Panc1 (cell line): ENCODE results near the gene NT5C3A. TPM values are rescaled to one million over a fixed set of nuclear protein-coding genes. Genes with fewer than 3 reads are reported as not detected.

Experiments used
- ATAC-seq: fragments of 200-7000 bp; cut with Tn5 transposase; 2 replicates; pipeline ENCODE4 v1.9.1; 2020; ENCODE audit warnings: mild to moderate bottlenecking, moderate library complexity
- Bru-seq: library from RNA; stranded (reverse); fragments of 400-500 nt; gene quantifications from one replicate; lab custom pipeline; 2021; lab: Mats Ljungman, UMichigan
- BruChase-seq, 2 experiments: library from RNA; stranded (reverse); fragments of 400-500 nt; gene quantifications; one replicate each; lab custom pipeline; 2021; lab: Mats Ljungman, UMichigan
- BruUV-seq: library from RNA; stranded (reverse); fragments of 400-500 nt; replicated peaks from 2 replicates; lab custom pipeline; 2021; lab: Mats Ljungman, UMichigan
- CTCF ChIA-PET: fragments of 300-600 bp; sonication (Branson Sonifier 250); formaldehyde crosslinking; loops from one replicate; lab custom pipeline; 2022; ENCODE audit warnings: antibody characterized with exemption; lab: Charles Lee
- POLR2A ChIA-PET: fragments of 300-600 bp; sonication (Branson Sonifier 250); formaldehyde crosslinking; loops from one replicate; lab custom pipeline; 2022; ENCODE audit warnings: antibody characterized with exemption; lab: Charles Lee
- DNase-seq: peaks from one replicate; pipeline ENCODE4 v3.0.0-alpha.2; 2010; ENCODE audit warnings: low read depth, low spot score
- H3K27ac ChIP-seq: 2 replicates; pipeline ENCODE4 v1.5.1; 2011; ENCODE audit warnings: mild to moderate bottlenecking, low read length, inconsistent platforms
- H3K27me3 ChIP-seq: fragments of 200-500 bp; sonication (Bioruptor generic); 2 replicates; pipeline ENCODE4 v1.6.0; 2014; ENCODE audit warnings: low read length, inconsistent platforms; ENCODE audit not compliant: control insufficient read depth, insufficient read depth
- H3K36me3 ChIP-seq: fragments of 200-500 bp; sonication (Bioruptor generic); 2 replicates; pipeline ENCODE4 v1.5.1; 2014; ENCODE audit warnings: inconsistent platforms, mild to moderate bottlenecking, low read length, moderate library complexity; ENCODE audit not compliant: control insufficient read depth, insufficient read depth
- H3K4me1 ChIP-seq: 2 replicates; pipeline ENCODE4 v1.5.1; 2011; ENCODE audit warnings: inconsistent platforms, mild to moderate bottlenecking, low read length, moderate library complexity; ENCODE audit not compliant: control insufficient read depth, insufficient read depth
- H3K4me3 ChIP-seq, 2 experiments: 2 replicates each; pipeline ENCODE4 v1.5.1; 2011 to 2012; ENCODE audit warnings: low read depth in 2 of 2, low read length in 2 of 2, mild to moderate bottlenecking in 2 of 2, inconsistent platforms in 1 of 2, moderate library complexity in 1 of 2
- H3K9me3 ChIP-seq: fragments of 200-500 bp; sonication (Bioruptor generic); 2 replicates; pipeline ENCODE4 v1.5.1; 2014; ENCODE audit warnings: low read depth, mild to moderate bottlenecking, inconsistent platforms, low read length, moderate library complexity; ENCODE audit not compliant: control insufficient read depth, insufficient read depth
- SIN3A ChIP-seq: IDR thresholded peaks from 2 replicates; pipeline ENCODE4 v1.6.1; 2012; ENCODE audit warnings: low read depth, mild to moderate bottlenecking, low read length, moderate library complexity, borderline replicate concordance; ENCODE audit not compliant: insufficient read depth
- TCF7L2 ChIP-seq: IDR thresholded peaks from 2 replicates; pipeline ENCODE4 v1.6.1; 2011; ENCODE audit warnings: mild to moderate bottlenecking, low read depth, low read length, inconsistent platforms
- in situ Hi-C: cut with HindIII; loops from 2 replicates; pipeline ENCODE4 v1.10.0; 2016; ENCODE audit warnings: low sequenced_read_pairs, low pct_unique_long_range_greater_than_20kb
- intact Hi-C: fragments of 100-400 bp; cut with micrococcal nuclease; formaldehyde crosslinking; loops from one replicate; pipeline ENCODE4 v1.10.0; 2022; ENCODE audit not compliant: unreplicated experiment
- long read RNA-seq: library from polyadenylated mRNA; unstranded; transcript quantifications from one replicate; pipeline ENCODE4 v2.0.0, GENCODE V29; 2021; ENCODE audit not compliant: unreplicated experiment
- polyA plus RNA-seq: library from polyadenylated mRNA; unstranded; fragments of >200 nt; gene quantifications from one replicate; pipeline ENCODE4 v1.2.1, GENCODE V29; 2012; ENCODE audit warnings: missing spikeins; ENCODE audit not compliant: insufficient read length
- total RNA-seq: library from RNA; stranded (reverse); gene quantifications from one replicate; pipeline ENCODE4 v1.2.1, GENCODE V29; 2021; ENCODE audit not compliant: unreplicated experiment
- TF ChIP-seq, protein P1 (sequence below), 2 experiments: IDR thresholded peaks; 2 replicates each; pipeline ENCODE4 v1.6.1; 2011 to 2012; ENCODE audit warnings: low read depth in 2 of 2, control low read depth in 1 of 2, low read length in 1 of 2, mild to moderate bottlenecking in 1 of 2, moderate library complexity in 1 of 2; ENCODE audit not compliant: insufficient read depth in 1 of 2
- TF ChIP-seq, protein P2 (sequence below): fragments of 450-650 bp; IDR thresholded peaks from 2 replicates; pipeline ENCODE4 v1.5.1; 2017; ENCODE audit warnings: mild to moderate bottlenecking

Gene NT5C3A
- 29.1 TPM for total RNA-seq
- 12.5 TPM for polyA plus RNA-seq
- Bru-seq, nascent RNA: percentile 88 among the genes with signal in this experiment
- BruChase-seq, experiment 1, labeled RNA remaining after a 2-hour chase: percentile 77 among the genes with signal in this experiment
- percentile 79 among the genes with signal in this experiment for BruChase-seq, experiment 2, labeled RNA remaining after a 6-hour chase
- long read RNA-seq, transcript NT5C3A-204 (10 exons, 1,759 nt): minor isoform, 19 of 74 reads
- long read RNA-seq, transcript NT5C3A-201 (9 exons, 1,704 nt): major isoform, 32 of 74 reads
- long read RNA-seq, partial matches to known transcripts: 4 of 74 reads
- long read RNA-seq, other reads (novel, unspliced or antisense): 17 of 74 reads

DNA sequence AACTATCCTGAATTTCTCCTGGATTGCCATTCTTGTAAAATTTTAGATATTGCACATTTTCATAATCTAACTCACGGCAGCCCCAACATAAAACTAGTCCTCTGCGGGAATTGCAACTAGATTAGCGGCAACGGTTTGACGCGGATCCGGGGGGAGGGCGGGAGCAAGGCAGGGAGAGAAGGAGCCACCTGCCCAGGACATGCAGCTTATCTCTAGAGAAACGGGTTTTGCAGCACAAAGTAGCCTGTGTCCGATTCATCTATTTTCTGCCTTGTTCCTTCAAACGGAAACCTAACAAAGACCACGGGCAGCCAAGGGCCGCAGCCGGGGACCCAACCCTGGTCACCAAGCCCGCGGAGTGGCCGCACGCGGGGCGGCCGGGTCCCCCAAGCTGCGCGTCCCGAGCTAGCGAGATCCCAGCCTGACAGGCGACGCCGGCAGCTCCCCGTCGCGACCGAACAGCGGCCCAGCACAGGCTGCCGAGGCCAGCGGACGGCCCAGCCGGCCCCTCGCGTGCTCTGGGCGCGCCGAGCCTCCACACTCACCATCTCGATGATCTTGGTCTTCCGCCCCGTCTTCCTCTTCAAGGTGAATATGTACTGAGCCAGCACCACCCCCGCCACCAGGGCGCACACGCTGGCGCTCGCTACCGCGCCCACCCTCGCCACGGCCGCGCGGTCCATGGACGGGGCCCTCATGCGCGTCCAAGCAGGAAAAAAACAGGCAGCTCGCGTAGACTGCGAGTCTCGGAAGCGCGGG, at the start of gene NT5C3A:
NT5C3A (minus strand) TSS at position 754 of the 759 bp plus-strand sequence; CDS start at position 683, 71 bp downstream.
- DNase-seq: no peak

DNA sequence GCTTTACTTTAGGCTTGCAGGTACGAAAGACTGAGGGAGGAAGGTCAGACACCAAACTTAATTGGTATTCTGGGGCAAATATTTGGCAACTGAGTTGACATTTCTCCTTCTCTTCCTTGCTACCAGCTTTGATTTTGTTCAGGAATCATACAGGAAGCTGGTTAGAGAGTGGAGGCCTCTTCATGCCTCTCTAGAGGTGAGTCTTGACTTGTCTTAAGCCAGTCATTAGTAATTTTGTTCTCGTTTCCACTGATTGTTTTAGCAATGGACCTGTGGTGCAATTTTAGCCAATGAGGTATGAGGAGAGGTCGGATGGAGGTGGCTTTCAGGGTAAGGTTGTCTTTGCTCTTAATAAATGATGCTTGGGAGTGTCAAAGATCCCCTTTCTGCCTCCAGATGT, 49.0 kb upstream of the NT5C3A start:
- no TSS peak for BruUV-seq
- ChIA-PET POLR2A (no interaction called here), CTCF (no interaction called here)
- Histone ChIP-seq H3K36me3 (no peaks in the 10 kb centered on the region), H3K4me3 (no peak overlapping the region), H3K9me3 (no peaks in the 10 kb centered on the region), H3K27me3 (no peaks in the 10 kb centered on the region; the same call in 1 of the 2 replicates), H3K27ac (no peak overlapping the region), H3K4me1 (peaks cover 19% of the 10 kb centered on the region)
- ATAC-seq (no peak), DNase-seq (no peak)
- in situ Hi-C loops: no loop called here
- TF ChIP-seq, protein P1, sequence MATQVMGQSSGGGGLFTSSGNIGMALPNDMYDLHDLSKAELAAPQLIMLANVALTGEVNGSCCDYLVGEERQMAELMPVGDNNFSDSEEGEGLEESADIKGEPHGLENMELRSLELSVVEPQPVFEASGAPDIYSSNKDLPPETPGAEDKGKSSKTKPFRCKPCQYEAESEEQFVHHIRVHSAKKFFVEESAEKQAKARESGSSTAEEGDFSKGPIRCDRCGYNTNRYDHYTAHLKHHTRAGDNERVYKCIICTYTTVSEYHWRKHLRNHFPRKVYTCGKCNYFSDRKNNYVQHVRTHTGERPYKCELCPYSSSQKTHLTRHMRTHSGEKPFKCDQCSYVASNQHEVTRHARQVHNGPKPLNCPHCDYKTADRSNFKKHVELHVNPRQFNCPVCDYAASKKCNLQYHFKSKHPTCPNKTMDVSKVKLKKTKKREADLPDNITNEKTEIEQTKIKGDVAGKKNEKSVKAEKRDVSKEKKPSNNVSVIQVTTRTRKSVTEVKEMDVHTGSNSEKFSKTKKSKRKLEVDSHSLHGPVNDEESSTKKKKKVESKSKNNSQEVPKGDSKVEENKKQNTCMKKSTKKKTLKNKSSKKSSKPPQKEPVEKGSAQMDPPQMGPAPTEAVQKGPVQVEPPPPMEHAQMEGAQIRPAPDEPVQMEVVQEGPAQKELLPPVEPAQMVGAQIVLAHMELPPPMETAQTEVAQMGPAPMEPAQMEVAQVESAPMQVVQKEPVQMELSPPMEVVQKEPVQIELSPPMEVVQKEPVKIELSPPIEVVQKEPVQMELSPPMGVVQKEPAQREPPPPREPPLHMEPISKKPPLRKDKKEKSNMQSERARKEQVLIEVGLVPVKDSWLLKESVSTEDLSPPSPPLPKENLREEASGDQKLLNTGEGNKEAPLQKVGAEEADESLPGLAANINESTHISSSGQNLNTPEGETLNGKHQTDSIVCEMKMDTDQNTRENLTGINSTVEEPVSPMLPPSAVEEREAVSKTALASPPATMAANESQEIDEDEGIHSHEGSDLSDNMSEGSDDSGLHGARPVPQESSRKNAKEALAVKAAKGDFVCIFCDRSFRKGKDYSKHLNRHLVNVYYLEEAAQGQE (IDR thresholded peaks at IDR 0.05; ENCODE audit: insufficient read depth in 1 of 2, low read depth in 2 of 2, low read length in 1 of 2): no peak
- intact Hi-C loops: no loop called here

More for the DNA sequence above, at the start of gene NT5C3A:
- POLR2A ChIA-PET: interaction anchor here (0.5 kb wide), 1 partner anchor 15 kb away, joined by 8 read pairs; no protein-coding TSS in a partner anchor
- Histone ChIP-seq H3K4me1 (peaks cover 17% of the 10 kb centered on the region), H3K36me3 (no peaks in the 10 kb centered on the region; the same call in 1 of the 2 replicates), H3K27me3 (no peaks in the 10 kb centered on the region), H3K9me3 (peaks cover 4% of the 10 kb centered on the region; the same call in 1 of the 2 replicates), H3K4me3 (peak within 1 kb of the TSS; percentile 77 to 89), H3K27ac (peak within 1 kb of the TSS; percentile 91)
- ATAC-seq: peak; percentile 14
- in situ Hi-C loops: no loop called here
- TF ChIP-seq, protein P2, sequence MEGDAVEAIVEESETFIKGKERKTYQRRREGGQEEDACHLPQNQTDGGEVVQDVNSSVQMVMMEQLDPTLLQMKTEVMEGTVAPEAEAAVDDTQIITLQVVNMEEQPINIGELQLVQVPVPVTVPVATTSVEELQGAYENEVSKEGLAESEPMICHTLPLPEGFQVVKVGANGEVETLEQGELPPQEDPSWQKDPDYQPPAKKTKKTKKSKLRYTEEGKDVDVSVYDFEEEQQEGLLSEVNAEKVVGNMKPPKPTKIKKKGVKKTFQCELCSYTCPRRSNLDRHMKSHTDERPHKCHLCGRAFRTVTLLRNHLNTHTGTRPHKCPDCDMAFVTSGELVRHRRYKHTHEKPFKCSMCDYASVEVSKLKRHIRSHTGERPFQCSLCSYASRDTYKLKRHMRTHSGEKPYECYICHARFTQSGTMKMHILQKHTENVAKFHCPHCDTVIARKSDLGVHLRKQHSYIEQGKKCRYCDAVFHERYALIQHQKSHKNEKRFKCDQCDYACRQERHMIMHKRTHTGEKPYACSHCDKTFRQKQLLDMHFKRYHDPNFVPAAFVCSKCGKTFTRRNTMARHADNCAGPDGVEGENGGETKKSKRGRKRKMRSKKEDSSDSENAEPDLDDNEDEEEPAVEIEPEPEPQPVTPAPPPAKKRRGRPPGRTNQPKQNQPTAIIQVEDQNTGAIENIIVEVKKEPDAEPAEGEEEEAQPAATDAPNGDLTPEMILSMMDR: no peak
- TF ChIP-seq SIN3A (peak; percentile 51; the same call in 1 of the 2 replicates), TCF7L2 (no peak)
- TF ChIP-seq, protein P1 (IDR thresholded peaks at IDR 0.05; ENCODE audit: insufficient read depth in 1 of 2, low read depth in 2 of 2, low read length in 1 of 2): no peak
- CTCF ChIA-PET: interaction anchor here (0.6 to 0.7 kb wide), 2 partner anchors 119 to 133 kb away, joined by 3 to 4 read pairs; no protein-coding TSS in a partner anchor
- intact Hi-C loops: no loop called here
- no TSS peak for BruUV-seq
